ENCODE measurements around the gene ITGAV.

DNA sequence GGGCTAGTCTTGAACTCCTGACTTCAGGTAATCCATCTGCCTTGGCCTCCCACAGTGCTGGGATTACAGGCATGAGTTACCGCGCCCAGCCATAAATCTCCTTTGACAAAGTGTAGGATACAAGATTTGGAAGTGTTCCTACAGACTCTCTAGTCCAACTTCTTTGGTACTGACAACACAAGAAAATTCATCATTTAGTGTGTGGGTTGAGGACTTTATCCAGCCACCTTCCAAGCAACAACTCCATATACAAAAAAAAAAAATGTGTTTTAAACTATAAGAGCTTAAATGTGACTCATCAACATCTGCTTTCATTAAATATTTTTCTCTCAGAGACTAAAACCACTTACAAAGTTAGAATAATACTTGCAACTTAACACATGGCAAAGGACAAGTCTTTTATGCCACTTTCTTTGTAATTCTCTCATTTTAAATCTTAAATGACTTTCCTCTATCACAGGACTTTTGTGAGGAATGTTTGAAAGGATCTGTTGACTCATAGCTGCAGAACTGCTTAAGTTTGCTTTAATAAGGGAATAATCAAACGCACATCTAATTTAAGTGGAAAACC, 46.2 kb upstream of the ITGAV start:
- TF ChIP-seq, protein P1, sequence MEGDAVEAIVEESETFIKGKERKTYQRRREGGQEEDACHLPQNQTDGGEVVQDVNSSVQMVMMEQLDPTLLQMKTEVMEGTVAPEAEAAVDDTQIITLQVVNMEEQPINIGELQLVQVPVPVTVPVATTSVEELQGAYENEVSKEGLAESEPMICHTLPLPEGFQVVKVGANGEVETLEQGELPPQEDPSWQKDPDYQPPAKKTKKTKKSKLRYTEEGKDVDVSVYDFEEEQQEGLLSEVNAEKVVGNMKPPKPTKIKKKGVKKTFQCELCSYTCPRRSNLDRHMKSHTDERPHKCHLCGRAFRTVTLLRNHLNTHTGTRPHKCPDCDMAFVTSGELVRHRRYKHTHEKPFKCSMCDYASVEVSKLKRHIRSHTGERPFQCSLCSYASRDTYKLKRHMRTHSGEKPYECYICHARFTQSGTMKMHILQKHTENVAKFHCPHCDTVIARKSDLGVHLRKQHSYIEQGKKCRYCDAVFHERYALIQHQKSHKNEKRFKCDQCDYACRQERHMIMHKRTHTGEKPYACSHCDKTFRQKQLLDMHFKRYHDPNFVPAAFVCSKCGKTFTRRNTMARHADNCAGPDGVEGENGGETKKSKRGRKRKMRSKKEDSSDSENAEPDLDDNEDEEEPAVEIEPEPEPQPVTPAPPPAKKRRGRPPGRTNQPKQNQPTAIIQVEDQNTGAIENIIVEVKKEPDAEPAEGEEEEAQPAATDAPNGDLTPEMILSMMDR (conservative IDR thresholded peaks at IDR 0.05; ENCODE audit: low read length) = no peak
- TF ChIP-seq EZH2phosphoT487 (IDR thresholded peaks at IDR 0.05; ENCODE audit: borderline replicate concordance) = no peak
